Right renal cortex interstitium (tissue), 3 donors: ENCODE measurements around the gene ATP6V0A4. TPM values are rescaled to one million over a fixed set of nuclear protein-coding genes. Genes with fewer than 3 reads are reported as not detected.
"Not testable (repeated sequence)": the region's sequence is repeated elsewhere in the genome, so short reads cannot be mapped to it uniquely, and the experiment has no call there.

Experiments used
- DNase-seq, 3 donors: peaks; one replicate each; pipeline ENCODE4 v3.0.0-alpha.2; 2013; ENCODE audit warnings: low read depth in 3 of 3, low spot score in 2 of 3
- polyA plus RNA-seq, 3 donors: library from polyadenylated mRNA; unstranded; fragments of 120-200 nt; gene quantifications; one replicate each; pipeline ENCODE4 v1.2.1, GENCODE V29; 2013; ENCODE audit not compliant: insufficient read length in 3 of 3

Gene ATP6V0A4
- polyA plus RNA-seq, 3 donors, result 78.9 to 81.5 (median 81.4) TPM

- no peak for DNase-seq
These were observed 87.2 kb downstream of the ATP6V0A4 start for GRCh38 chr7:138710536-138711385.

GRCh38 chr7:138705167-138705566 is 92.8 kb downstream of the ATP6V0A4 start:
- DNase-seq, result no peak

- no peak for DNase-seq
These were observed 96.5 kb downstream of the ATP6V0A4 start for GRCh38 chr7:138701537-138701923.

- no peak for DNase-seq
These were observed 97.0 kb downstream of the ATP6V0A4 start, which contains the start of gene SVOPL for GRCh38 chr7:138700857-138701536. Gene SVOPL, minus strand, starts transcription at chr7:138701362. Its CDS starts 22,317 bp downstream, at chr7:138679045.

GRCh38 chr7:138699661-138700060 is 98.3 kb downstream of the ATP6V0A4 start:
- no peak for DNase-seq

- no peak for DNase-seq
These were observed 99.7 kb downstream of the ATP6V0A4 start for GRCh38 chr7:138698281-138698680.

GRCh38 chr7:138697535-138698182 is 100.3 kb downstream of the ATP6V0A4 start:
- DNase-seq, result no peak

GRCh38 chr7:138695776-138696175 is 102.2 kb downstream of the ATP6V0A4 start:
- DNase-seq, result not testable (repeated sequence)

- DNase-seq, result no peak
These were observed 102.9 kb downstream of the ATP6V0A4 start for GRCh38 chr7:138695106-138695505.

- peak in 1 of 3 donors; percentile 15 for DNase-seq
These were observed 106.8 kb downstream of the ATP6V0A4 start for GRCh38 chr7:138691178-138691577.

GRCh38 chr7:138690495-138690894 is 107.5 kb downstream of the ATP6V0A4 start:
- no peak for DNase-seq

- DNase-seq, result not testable (repeated sequence)
These were observed 110.0 kb downstream of the ATP6V0A4 start for GRCh38 chr7:138688037-138688436.

- no peak for DNase-seq
These were observed 113.7 kb downstream of the ATP6V0A4 start for GRCh38 chr7:138684340-138684739.

GRCh38 chr7:138679793-138680192 is 118.2 kb downstream of the ATP6V0A4 start:
- DNase-seq, result no peak

GRCh38 chr7:138670594-138670993 is 127.4 kb downstream of the ATP6V0A4 start:
- DNase-seq, result no peak

GRCh38 chr7:138669364-138669763 is 128.6 kb downstream of the ATP6V0A4 start:
- no peak for DNase-seq

GRCh38 chr7:138668946-138669345 is 129.1 kb downstream of the ATP6V0A4 start:
- DNase-seq, result no peak

- DNase-seq, result no peak
These were observed 129.8 kb downstream of the ATP6V0A4 start for GRCh38 chr7:138668229-138668596.

GRCh38 chr7:138667535-138668228 is 130.3 kb downstream of the ATP6V0A4 start:
- no peak for DNase-seq

GRCh38 chr7:138666385-138666784 is 131.6 kb downstream of the ATP6V0A4 start:
- no peak for DNase-seq

GRCh38 chr7:138665669-138666140 is 132.3 kb downstream of the ATP6V0A4 start:
- no peak for DNase-seq
